GM18505 (cell line): ENCODE results near the gene ZNF184.
"Not testable (repeated sequence)": the region's sequence is repeated elsewhere in the genome, so short reads cannot be mapped to it uniquely, and the experiment has no call there.

Experiments
- ATAC-seq: cut with Tn5 transposase; IDR thresholded peaks from one replicate; pipeline ENCODE4 v1.9.1; 2021; ENCODE audit not compliant: unreplicated experiment
- POLR2A ChIP-seq: IDR thresholded peaks from 4 replicates; pipeline ENCODE4 v1.6.1; 2011; ENCODE audit warnings: borderline replicate concordance; ENCODE audit not compliant: insufficient read depth, insufficient read length; ENCODE audit errors: extremely low read depth

The ZNF184 gene

DNA sequence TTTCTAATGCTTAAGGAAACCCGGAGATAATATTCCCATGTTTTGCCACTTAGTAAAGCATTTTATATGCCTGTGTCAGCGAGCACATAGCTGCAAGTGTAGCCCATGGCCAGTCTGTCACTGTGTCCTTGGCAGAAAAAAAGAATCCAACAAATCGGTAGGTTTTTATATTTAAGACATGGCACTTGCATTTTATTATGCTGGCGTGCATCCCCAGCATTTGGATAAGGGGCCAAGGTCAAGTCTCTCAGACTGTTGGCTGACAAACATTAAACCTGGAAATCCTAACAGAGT is 1.2 kb upstream of the ZNF184 start:
- no peak for ATAC-seq
- TF ChIP-seq POLR2A, result no peak

GRCh38 chr6:27472182-27472616 is 706 bp downstream of the ZNF184 start:
- no peak for TF ChIP-seq POLR2A

DNA sequence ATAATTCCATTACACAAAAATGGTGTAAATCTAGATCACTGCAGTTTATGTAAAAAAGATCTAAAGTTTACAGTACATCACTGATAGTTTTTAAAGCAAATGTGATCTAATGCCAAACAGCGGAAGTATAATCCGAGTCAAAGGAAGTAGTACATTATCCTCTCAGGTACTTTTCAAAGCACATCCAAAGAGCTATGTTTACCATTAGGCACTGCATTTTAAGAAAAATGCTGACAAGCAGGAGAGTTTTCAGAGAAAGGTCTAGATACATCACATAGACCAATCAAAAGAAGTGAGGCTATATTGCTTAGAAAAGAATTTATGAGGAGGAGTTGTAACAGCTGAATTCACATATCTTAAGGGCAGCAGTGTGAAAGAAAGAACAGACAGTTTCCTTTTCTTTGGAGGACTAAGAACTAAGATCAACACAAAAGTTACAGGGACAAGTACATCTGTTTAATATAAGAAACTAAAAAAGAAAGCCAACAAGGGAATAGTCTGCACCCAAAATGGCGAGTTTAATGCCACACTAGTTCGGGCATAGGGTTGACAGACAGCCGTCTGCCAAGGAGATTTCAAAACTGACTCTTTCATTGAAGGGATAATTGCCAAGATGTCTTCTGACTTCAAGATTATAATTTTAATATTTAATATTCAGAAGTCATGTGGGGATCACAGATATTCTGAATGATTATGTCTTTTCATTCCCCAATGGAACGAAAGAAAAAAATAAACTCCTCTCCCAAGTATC is 1.4 kb downstream of the ZNF184 start:
- no peak for ATAC-seq
- no peak for TF ChIP-seq POLR2A

More at GRCh38 chr6:27472182-27472616, 706 bp downstream of the ZNF184 start:
- peak; percentile 41 for ATAC-seq

DNA sequence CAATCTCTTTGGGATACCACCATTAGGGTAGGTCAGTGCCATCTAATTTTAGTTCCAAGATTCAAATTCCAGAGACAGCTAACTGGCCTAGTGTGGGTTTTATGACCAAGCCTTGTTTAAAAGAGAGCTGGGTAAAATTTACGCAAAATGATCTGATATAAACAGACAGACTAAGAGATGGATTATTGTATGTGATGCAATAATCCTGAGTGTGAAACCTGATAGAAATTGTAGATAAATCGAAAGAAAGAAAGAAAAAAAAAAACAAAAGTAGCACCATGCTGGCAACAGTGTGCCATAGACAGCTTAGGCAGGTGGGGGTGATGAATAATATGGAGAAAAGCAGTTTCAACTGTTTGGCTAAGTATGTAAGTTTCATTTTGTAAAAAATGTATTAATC is 2.9 kb downstream of the ZNF184 start:
- no peak for TF ChIP-seq POLR2A
- ATAC-seq, result no peak

GRCh38 chr6:27468334-27468733 is 4.6 kb downstream of the ZNF184 start:
- ATAC-seq, result no peak

DNA sequence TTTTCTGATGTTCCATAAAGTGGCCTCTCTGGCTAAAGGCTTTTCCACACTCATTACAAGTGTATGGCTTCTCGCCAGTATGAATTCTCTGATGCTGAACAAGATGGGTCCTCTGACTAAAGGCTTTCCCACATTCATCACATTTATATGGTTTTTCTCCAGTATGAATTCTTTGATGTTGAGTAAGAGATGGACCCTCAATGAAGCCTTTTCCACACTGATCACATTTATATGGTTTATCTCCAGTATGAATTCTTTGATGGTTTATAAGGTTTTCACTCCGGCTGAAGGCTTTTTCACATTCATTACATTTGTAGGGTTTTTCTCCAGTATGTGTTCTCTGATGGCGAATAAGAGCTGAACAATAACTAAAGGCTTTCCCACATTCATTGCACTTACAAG is 20.4 kb downstream of the ZNF184 start:
- ATAC-seq, result no peak
- TF ChIP-seq POLR2A, result no peak

More at GRCh38 chr6:27468334-27468733, 4.6 kb downstream of the ZNF184 start:
- no peak for TF ChIP-seq POLR2A

GRCh38 chr6:27451660-27452390 is 21.1 kb downstream of the ZNF184 start:
- no peak for TF ChIP-seq POLR2A

GRCh38 chr6:27448456-27448855 is 24.4 kb downstream of the ZNF184 start:
- ATAC-seq, result no peak
- TF ChIP-seq POLR2A, result no peak

More at GRCh38 chr6:27451660-27452390, 21.1 kb downstream of the ZNF184 start:
- no peak for ATAC-seq

GRCh38 chr6:27442932-27443331 is 30.0 kb downstream of the ZNF184 start:
- no peak for ATAC-seq
- TF ChIP-seq POLR2A, result no peak

DNA sequence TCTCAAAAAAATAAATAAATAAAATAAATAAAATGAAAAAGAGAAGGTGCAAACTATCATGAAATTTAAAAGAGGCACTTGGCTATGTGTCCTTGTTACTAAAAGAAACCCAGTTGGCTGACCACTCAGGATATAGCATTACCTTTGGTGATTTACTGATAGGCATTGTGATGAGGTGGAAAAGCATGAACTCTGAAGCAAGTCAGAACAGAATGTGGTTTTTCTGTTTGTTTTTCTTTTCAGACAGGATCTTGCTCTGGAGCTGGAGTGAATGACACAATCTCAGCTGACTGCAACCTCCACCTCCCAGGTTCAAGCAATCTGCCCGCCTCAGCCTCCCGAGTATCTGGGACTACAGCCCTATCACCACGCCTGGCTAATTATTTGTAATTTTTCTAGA is 31.9 kb downstream of the ZNF184 start:
- ATAC-seq, result no peak

DNA sequence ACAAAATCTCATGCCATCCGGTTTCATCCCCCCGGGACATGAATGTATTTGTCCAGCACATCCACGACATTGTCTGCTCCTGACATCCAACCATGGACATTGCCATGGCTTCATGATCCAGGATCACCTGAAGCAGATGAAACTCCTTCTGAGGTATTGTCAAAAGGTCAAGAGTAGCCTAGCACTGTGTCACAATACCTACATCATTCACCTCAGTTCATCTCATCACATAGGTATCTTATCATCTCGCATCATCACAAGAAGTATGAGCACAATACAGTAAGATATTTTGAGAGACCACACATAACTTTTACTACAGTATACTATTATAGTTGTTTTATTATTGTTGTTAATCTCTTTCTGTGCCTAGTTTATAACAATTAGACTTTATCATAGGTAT is 33.5 kb downstream of the ZNF184 start:
- ATAC-seq, result no peak
- no peak for TF ChIP-seq POLR2A

More for the DNA sequence above, 31.9 kb downstream of the ZNF184 start:
- no peak for TF ChIP-seq POLR2A

DNA sequence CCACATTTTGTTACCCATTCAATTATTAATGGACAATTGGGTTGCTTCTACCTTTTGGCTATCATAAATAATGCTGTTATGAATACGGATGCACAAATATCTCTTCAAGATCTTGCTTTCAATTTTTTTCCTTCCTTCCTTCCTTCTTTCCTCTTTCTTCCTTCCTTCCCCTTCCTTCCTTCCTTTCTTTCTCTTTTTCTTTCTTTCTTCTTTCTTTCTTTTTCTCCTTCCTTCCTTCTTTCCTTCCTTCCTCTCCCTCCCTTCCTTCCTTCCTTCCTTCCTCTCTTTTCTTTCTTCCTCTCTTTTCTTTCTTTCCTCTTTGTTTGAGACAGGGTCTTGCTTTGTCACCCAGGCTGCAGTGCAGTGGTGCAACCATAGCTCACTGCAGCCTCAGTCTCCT is 39.2 kb downstream of the ZNF184 start:
- ATAC-seq, result no peak
- no peak for TF ChIP-seq POLR2A

DNA sequence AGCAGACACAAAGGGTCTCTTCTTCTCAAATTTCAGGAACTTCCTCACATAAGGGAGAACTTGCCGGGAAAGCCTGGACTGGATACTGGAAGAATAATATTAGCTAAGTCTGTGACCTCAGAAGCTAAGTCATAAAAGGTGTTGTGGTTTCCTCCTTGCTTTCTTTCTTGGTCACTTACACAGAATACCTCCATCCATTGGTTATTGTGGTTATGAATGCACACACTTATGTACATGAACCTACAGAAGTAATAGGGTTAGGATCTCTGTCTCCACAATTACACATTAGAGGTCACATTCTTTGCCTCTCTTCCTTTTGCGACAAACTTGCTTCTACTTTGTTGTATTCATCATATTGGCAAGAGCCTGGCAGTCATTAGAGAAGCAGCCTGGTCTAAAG is 43.9 kb downstream of the ZNF184 start:
- no peak for ATAC-seq
- TF ChIP-seq POLR2A, result no peak

GRCh38 chr6:27428502-27428901 is 44.4 kb downstream of the ZNF184 start:
- no peak for ATAC-seq
- no peak for TF ChIP-seq POLR2A

DNA sequence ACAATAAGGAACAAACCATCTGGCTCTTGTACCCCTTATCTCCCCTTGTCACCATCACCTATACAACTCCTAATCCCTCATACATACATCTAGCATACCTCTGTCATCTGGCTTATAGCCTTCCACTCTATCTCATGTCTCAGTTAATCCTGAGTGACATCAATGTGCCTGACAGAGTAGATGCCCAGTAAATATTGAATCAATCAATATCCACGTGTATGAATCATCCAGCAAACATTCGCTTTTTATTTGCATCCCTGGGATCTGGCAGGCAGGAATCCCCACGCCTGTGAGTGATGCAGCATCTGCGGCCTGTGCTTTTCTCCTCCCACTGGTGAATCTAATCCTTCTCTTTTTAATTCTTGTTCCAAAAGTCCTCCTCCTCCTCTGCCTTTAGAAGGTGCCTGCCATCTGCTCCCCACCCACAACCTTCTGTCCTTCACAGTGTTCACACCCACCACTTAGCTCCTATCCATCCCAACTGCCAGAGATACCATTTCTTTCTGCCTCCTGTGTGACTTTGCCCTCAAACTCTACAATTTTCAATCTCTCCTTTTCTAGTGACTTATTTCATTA is 46.8 kb downstream of the ZNF184 start:
- no peak for TF ChIP-seq POLR2A
- ATAC-seq, result no peak

GRCh38 chr6:27424851-27425250 is 48.1 kb downstream of the ZNF184 start:
- ATAC-seq, result not testable (repeated sequence)
